Esophagus squamous epithelium (tissue), 4 donors: ENCODE measurements around the gene F2RL1.

ENCODE experiments used
- CTCF ChIP-seq, 6 experiments: fragments of 450-650 bp in 4 of 6; fragments of 200-600 bp in 2 of 6; sonication (generic) in 2 of 6; IDR thresholded peaks; one replicate each; pipeline ENCODE4 v1.5.1; 2016 to 2019; ENCODE audit warnings: antibody characterized with exemption in 6 of 6, mild to moderate bottlenecking in 4 of 6, moderate library complexity in 4 of 6
- POLR2A ChIP-seq, 4 donors: fragments of 450-650 bp; IDR thresholded peaks; one replicate each; pipeline ENCODE4 v1.6.1; 2017; ENCODE audit warnings: antibody characterized with exemption in 4 of 4, mild to moderate bottlenecking in 4 of 4, moderate library complexity in 3 of 4

- TF ChIP-seq CTCF (IDR thresholded peaks at IDR 0.05) (no peak), POLR2A (IDR thresholded peaks at IDR 0.05) (no peak)
Measured at GRCh38 chr5:76819851-76820525, 1.2 kb downstream of the F2RL1 start.
